SW 1271 (cell line): ENCODE data around the gene CD109.

Experiments used
- DNase-seq, 2 experiments: peaks; one replicate each; lab custom pipeline; 2025; lab: John Stamatoyannopoulos, UW

CD109 gene

GRCh38 chr6:73857341-73857890, 161.4 kb downstream of the CD109 start:
- DNase-seq: no peak

- no peak for DNase-seq
Measured at GRCh38 chr6:73858376-73858775, 162.4 kb downstream of the CD109 start.

- DNase-seq: no peak
Measured at GRCh38 chr6:73860303-73860702, 164.3 kb downstream of the CD109 start.

GRCh38 chr6:73866305-73866704, 170.3 kb downstream of the CD109 start:
- no peak for DNase-seq

- no peak for DNase-seq
Measured at GRCh38 chr6:73867411-73867810, 171.4 kb downstream of the CD109 start.

- no peak for DNase-seq
Measured at GRCh38 chr6:73870907-73871306, 174.9 kb downstream of the CD109 start.

GRCh38 chr6:73873081-73873480, 177.1 kb downstream of the CD109 start:
- DNase-seq: no peak
